ENCODE results near the gene PIGA. TPM values are rescaled to one million over a fixed set of nuclear protein-coding genes. Genes with fewer than 3 reads are reported as not detected.

The PIGA gene, protein sequence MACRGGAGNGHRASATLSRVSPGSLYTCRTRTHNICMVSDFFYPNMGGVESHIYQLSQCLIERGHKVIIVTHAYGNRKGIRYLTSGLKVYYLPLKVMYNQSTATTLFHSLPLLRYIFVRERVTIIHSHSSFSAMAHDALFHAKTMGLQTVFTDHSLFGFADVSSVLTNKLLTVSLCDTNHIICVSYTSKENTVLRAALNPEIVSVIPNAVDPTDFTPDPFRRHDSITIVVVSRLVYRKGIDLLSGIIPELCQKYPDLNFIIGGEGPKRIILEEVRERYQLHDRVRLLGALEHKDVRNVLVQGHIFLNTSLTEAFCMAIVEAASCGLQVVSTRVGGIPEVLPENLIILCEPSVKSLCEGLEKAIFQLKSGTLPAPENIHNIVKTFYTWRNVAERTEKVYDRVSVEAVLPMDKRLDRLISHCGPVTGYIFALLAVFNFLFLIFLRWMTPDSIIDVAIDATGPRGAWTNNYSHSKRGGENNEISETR
- 3.2 and 4.7 TPM in 2 replicates for total RNA-seq

DNA sequence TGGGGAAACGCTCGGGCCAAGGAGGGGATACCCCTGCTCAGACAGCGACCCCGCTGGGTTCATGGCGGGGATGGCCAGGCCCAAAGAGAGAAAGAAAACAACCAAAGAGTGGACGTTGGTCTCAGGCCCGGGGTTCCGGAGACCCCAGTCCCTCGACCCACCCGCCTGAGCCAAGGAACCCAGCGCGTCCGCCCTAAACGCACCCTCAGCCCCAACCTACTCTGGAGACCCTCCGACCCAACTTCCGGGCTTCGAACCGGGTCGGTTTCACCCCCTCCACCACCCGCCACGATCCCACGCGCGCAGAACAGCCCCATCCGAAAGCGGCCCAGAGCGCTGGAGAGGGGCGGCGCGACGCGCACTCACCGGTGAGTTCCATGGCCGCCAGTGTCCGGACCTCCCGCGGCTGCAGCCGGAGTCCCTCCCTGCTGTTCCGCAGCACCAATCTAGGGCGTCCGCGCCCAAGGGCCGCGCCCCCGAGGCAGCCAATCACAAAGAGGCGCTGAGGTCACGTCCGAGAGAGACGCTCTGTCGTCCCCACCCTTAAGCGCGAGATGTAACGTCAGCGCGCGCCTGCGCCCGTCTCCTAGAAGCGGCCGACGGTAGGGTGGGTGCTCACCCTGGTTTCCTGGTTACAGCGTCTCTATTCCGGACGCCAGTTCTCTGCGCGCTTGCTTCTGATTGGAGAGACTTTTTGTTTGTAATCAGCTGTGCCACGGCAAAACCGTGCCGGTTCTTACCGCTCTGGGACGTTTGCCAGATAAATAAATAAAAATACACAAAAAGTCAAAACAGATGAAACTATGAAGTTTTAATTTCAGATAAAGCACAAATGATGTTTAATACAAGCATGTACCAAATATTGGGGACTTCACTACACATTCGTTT, at the start of gene PIGA:
Gene PIGA (minus strand): TSS at position 389 of the 888 bp plus-strand sequence. CDS start 3,593 bp downstream, outside the sequence.

DNA sequence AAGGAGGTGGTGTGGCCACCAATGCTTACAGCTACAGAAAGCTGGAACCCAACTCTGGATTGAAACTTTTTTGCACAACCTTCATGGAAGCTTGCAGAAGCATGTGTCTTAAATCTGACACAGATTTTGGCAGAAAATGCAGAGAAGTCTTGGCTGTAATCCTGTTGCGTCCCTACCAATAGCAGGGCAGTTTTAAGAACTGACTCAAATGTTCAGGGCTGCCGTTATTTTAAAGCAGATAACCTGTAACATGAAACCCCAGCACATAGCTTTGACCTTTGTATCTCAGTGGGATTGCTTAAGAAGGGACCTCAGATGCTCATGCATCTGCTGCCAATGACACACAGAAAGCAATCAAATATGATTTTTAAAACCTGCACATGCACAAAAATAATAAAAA, 49.0 kb upstream of the PIGA start, which contains the start of gene VEGFD:
Gene VEGFD (minus strand): TSS at position 110 of the 400 bp plus-strand sequence. CDS start 467 bp downstream, outside the sequence.

DNA sequence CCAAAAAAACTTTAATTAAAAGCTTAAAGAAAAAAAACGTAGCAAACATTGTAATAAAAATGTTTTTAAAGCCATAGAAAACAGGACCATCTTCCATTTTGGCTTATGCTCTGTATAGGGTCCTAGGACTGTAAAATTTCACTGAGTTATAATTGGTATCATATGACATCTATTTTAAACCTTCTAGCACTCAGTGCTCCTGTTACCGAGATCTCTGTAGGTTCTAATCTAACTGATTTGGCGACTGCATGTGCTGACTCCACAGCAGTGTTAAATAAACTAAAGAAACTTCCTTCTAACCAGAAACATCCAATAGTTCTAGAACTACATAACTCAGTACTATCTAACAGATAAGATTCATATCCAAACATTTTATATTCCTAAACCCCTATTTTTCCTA, 19.8 kb downstream of the PIGA start, which contains the start of gene ASB11:
Gene ASB11 (minus strand): TSS at position 132 of the 400 bp plus-strand sequence. CDS start 35 bp downstream, at position 97.

DNA sequence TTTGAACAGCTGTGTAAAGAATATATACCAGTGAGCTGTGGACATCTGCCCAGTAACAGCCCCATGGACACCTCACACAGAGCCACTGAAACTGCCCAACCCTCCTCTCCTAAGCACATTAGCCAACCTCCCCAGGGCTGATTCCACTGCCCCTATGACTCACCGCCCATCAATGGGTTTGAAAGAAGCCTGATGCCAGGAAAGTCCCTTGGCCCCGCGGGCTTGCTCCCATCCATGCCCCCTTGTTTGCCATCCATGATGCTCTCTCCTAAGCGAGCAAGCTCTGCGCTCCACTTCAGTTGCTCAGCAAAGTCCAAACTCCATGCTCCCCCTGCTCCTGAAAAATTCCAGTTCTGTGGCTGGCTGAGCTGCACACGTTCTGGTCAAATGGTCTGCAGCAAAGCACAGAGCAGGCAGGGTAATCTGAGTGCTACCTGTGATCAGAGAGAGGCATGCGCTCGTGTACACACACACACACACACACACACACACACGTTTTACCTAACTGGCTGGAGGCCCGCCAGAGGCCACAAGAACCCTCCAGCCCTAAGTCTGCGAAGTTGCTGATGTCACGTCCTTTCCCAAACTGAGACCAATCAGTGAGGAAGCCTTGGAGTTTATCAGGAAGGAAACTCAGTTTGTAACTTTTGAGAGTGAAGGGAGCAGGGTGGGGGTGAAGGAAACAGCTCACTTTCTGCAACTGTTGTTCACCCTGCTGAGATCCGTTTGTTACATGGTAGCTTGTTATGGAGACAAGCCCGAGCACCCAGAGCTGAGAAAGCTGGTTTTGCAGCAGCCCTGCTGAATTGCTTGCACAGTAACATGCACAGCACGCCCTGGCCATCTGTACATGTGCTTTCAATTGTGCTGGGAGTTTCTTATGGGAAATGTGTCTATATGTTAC, 65.5 kb downstream of the PIGA start, which contains the start of gene ASB9:
Gene ASB9 (minus strand): TSS at position 466 of the 904 bp plus-strand sequence. CDS start 209 bp downstream, at position 257.

Other genes starting within 250 kb of the PIGA start
- gene ASB9, start 65.4 kb downstream of the PIGA start, total RNA-seq = 0.09 and 1.4 TPM in 2 replicates
- gene ASB11, start 19.9 kb downstream of the PIGA start, total RNA-seq = not detected in 2 replicates
- gene VEGFD, start 48.9 kb upstream of the PIGA start, total RNA-seq = 0.63 and 3.2 TPM in 2 replicates
- 9.3 and 18.3 TPM in 2 replicates for gene PIR, start 157.8 kb upstream of the PIGA start, total RNA-seq
- not detected in 2 replicates for gene BMX, start 165.3 kb upstream of the PIGA start, total RNA-seq